ENCODE measurements around the gene USP24. TPM values are rescaled to one million over a fixed set of nuclear protein-coding genes. Genes with fewer than 3 reads are reported as not detected.
A peak's percentile ranks its signal among the peaks of the same experiment; 100 is the strongest.

The USP24 gene
- polyA plus RNA-seq, 1 experiment = 8.4 TPM

- peak overlapping the region; percentile 81 for H3K4me3 ChIP-seq (ENCODE audit: low read depth, low read length)
- ChIA-PET CTCF (interaction anchor here (1.0 kb wide), 1 partner anchor 9 kb away, joined by 3 read pairs; no protein-coding TSS in a partner anchor), POLR2A (no interaction called here)
- no peaks in the 10 kb centered on the region for H3K27me3 ChIP-seq (ENCODE audit: control insufficient read depth, insufficient read depth, low read length)
- no peak for DNase-seq (ENCODE audit: low read depth)
- no peak for TF ChIP-seq CTCF (IDR thresholded peaks at IDR 0.05; ENCODE audit: insufficient read depth, low read depth, low read length)
- H3K36me3 ChIP-seq (ENCODE audit: control insufficient read depth, insufficient read depth, low read length) = no peaks in the 10 kb centered on the region
Observed at GRCh38 chr1:55214934-55215193, 300 bp downstream of the USP24 start.

- ChIA-PET CTCF (interaction anchor here (1.0 kb wide), 1 partner anchor 8 kb away, joined by 3 read pairs; no protein-coding TSS in a partner anchor), POLR2A (interaction anchor here (1.2 kb wide), 1 partner anchor 15 kb away, joined by 5 read pairs; no protein-coding TSS in a partner anchor)
- H3K4me3 ChIP-seq (ENCODE audit: low read depth, low read length) = peak overlapping the region; percentile 81
- H3K27me3 ChIP-seq (ENCODE audit: control insufficient read depth, insufficient read depth, low read length) = no peaks in the 10 kb centered on the region
- DNase-seq (ENCODE audit: low read depth) = no peak
- H3K36me3 ChIP-seq (ENCODE audit: control insufficient read depth, insufficient read depth, low read length) = no peaks in the 10 kb centered on the region
- no peak for TF ChIP-seq CTCF (IDR thresholded peaks at IDR 0.05; ENCODE audit: insufficient read depth, low read depth, low read length)
Observed at GRCh38 chr1:55214212-55214933, 791 bp downstream of the USP24 start.

GRCh38 chr1:55213885-55214211, 1.3 kb downstream of the USP24 start:
- peak overlapping the region; percentile 81 for H3K4me3 ChIP-seq (ENCODE audit: low read depth, low read length)
- no peaks in the 10 kb centered on the region for H3K27me3 ChIP-seq (ENCODE audit: control insufficient read depth, insufficient read depth, low read length)
- no peak for TF ChIP-seq CTCF (IDR thresholded peaks at IDR 0.05; ENCODE audit: insufficient read depth, low read depth, low read length)
- CTCF ChIA-PET = interaction anchor here (0.7 to 1.7 kb wide), 4 partner anchors 15 to 65 kb away, joined by 3 to 4 read pairs (median 4); no protein-coding TSS in a partner anchor
- POLR2A ChIA-PET = interaction anchor here (1.2 kb wide), 1 partner anchor 15 kb away, joined by 5 read pairs; no protein-coding TSS in a partner anchor
- DNase-seq (ENCODE audit: low read depth) = no peak
- no peaks in the 10 kb centered on the region for H3K36me3 ChIP-seq (ENCODE audit: control insufficient read depth, insufficient read depth, low read length)

- ChIA-PET POLR2A (interaction anchor here (1.2 kb wide), 1 partner anchor 16 kb away, joined by 5 read pairs; no protein-coding TSS in a partner anchor), CTCF (interaction anchor here (0.7 to 1.7 kb wide), 4 partner anchors 16 to 65 kb away, joined by 3 to 4 read pairs (median 4); no protein-coding TSS in a partner anchor)
- DNase-seq (ENCODE audit: low read depth) = no peak
- Histone ChIP-seq H3K36me3 (ENCODE audit: control insufficient read depth, insufficient read depth, low read length) (no peaks in the 10 kb centered on the region), H3K4me3 (ENCODE audit: low read depth, low read length) (peak overlapping the region; percentile 81), H3K27me3 (ENCODE audit: control insufficient read depth, insufficient read depth, low read length) (no peaks in the 10 kb centered on the region)
- TF ChIP-seq CTCF (IDR thresholded peaks at IDR 0.05; ENCODE audit: insufficient read depth, low read depth, low read length) = no peak
Observed at GRCh38 chr1:55213151-55213884, 1.8 kb downstream of the USP24 start.
